ENCODE data around the gene BTBD9. TPM values are rescaled to one million over a fixed set of nuclear protein-coding genes. Genes with fewer than 3 reads are reported as not detected.
"Not testable (repeated sequence)": the region's sequence is repeated elsewhere in the genome, so short reads cannot be mapped to it uniquely, and the experiment has no call there.

The BTBD9 gene
- total RNA-seq, 2 donors from 2014 or later = 26.1 to 31.3 TPM

DNA sequence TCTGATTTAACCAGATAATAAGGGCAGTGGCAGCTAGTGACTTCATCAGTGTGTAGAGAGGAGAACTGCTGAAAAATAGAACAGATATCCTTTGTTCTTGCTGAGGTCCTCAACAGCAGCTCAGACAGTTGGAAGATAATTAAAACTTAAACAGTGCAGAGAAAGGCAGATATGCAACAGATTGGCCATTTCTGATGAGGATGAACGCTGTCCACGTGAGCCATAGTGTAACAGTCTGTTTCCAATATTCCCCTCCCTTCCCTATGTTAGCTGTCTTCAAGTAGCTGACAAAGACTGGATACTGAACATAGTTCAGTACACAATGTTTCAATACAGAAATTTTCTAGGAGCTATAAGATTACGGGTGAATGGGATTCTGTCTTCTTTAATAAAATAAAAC is 291.4 kb downstream of the BTBD9 start:
- ATAC-seq (no peak), DNase-seq (no peak)
- intact Hi-C loops (cut with DNase I, micrococcal nuclease) = no loop called here

DNA sequence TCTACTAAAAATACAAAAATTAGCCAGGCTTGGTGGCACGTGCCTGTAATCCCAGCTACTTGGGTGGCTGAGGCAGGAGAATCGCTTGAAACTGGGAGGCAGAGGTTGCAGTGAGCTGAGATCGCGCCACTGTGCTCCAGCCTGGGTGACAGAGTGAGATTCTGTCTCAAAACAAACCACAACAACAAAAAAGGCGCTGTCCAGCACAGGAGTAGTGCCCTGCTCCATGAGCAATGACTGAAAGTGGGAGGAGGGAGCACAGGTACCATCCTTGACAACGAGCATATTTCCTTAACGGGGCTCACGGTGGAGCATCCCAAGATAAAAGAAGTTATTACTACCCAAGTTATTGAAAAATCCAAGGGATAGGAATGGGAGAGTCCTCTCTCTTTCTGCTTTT is 291.9 kb downstream of the BTBD9 start:
- DNase-seq; ATAC-seq; intact Hi-C loops (cut with DNase I, micrococcal nuclease): not testable (repeated sequence)

DNA sequence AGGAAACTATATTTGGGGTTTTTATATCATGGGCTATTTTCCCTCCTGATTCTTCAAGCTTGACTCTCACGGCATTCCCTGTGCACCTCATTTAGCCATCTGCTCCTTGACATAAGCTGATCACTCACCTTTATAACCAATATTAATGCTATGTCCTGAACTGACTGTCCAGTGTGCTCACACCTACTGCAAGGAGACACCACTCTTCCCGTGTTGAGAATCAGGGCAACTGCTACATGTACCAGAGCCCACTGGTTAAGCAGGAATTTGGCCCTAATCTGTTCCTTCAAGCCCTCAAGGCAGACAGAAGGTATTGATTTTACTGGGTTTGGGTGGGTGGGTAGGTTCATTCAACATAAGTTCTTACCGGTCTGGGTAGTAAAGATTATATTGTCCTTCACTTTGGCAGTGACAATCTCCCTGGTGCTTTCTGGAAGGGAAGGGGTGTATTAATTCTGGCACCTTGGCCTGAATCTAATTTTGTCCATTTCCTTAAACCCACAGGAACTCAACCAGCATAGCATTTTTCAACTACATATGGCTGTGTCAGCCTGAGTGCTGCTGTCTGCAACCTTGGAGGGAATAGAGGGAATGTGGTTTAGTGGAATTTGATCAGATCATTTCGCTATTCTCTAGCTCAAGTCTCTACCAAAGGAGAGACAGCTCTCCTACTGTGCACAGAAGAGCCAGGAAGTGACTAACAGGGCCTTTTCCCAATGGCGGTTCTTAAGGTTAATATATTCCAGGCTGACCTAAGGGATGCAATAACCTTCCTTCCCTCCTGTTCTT is 293.2 kb downstream of the BTBD9 start:
- DNase-seq (no peak), ATAC-seq (no peak)
- intact Hi-C loops (cut with DNase I, micrococcal nuclease) = no loop called here

GRCh38 chr6:38345586-38345985 is 294.1 kb downstream of the BTBD9 start:
- ATAC-seq = no peak
- intact Hi-C loops (cut with DNase I, micrococcal nuclease) = no loop called here
- no peak for DNase-seq

DNA sequence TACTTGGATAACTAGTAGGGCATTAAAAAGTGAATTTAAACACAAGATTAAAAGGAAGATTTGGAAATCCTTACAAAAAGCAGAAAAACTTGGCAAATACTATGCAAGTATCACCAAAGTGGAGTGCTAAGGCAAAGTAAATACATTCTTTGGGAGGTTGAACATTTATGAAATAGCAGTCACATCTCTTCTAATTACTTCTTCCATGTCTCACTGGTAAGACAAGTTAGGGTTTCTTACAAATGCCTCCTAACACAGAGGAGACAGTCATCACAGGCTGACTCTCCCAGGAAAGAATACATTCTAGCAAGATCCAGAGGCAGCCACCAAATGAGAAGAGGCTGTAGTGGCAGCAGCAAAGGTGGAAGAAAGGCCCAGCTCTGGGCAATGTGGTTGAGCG is 298.2 kb downstream of the BTBD9 start:
- DNase-seq (no peak), ATAC-seq (no peak)
- intact Hi-C loops (cut with DNase I, micrococcal nuclease) = no loop called here

DNA sequence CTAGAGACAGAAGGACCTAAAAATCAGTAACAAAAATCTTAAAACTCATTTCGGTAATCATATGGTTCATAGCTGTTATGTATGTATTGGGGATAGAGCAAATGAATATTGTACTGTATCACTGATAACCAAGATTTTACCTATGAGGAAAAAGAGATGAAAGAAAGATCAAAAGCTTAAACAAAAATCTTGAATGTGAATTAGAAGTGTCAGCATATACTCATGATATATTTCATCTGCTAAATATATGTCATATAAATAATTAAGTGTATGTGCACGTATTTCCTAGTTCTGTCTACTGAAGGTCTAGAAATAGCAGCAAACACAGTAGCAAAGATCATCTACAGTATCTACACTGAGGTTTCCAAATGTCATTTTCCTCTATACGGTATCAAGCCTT is 299.8 kb downstream of the BTBD9 start:
- DNase-seq (no peak), ATAC-seq (no peak)
- intact Hi-C loops (cut with DNase I, micrococcal nuclease) = no loop called here

DNA sequence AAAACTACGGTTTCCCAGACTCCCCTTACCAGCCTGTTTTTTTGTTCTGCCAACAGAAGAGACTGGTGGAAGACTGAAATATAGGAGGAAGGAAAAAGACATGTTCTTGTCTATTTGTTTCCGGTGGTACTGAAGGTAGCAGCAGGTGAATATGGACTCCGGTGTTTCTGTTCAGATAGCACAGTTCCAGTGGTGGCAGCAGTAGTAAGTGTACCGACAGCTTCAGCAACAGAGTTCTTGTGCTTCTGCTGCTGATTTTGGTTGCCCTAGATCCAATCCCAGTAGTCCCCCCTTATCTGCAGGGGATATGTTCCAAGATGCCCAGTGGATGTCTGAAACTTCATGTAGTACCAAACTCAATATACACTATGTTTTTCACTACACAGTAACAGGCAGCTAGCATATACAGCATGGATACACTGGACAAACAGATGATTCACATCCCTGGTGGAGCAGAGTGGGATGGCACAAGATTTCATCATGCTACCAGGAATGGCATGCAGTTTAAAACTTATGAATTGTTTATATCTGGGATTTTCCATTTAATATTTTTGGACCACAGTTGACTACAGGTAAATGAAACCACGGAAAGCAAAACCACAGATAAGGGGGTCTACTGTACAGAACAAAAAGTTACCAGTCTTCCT is 301.8 kb downstream of the BTBD9 start:
- no peak for ATAC-seq
- intact Hi-C loops (cut with DNase I, micrococcal nuclease) = no loop called here
- no peak for DNase-seq

DNA sequence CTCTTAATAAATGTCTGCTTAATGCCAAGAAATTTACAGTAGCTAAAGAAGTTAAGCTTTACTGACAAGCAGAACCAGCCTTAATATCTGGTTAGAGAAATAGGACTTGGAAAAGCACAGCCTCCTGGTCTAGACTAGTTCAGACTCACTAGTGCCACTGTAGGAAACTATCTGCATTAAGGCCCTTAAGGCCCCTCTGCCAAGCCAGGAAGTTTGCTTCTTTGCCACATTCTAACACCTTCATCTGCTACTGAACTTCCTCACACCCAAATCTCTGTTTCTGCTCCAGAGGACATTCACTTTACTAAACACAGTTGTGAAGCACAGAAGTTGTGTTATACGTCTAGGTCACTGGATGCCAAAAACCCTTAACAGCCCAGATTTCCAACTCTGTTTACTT is 302.8 kb downstream of the BTBD9 start:
- no peak for DNase-seq
- ATAC-seq = no peak
- intact Hi-C loops (cut with DNase I, micrococcal nuclease) = no loop called here

DNA sequence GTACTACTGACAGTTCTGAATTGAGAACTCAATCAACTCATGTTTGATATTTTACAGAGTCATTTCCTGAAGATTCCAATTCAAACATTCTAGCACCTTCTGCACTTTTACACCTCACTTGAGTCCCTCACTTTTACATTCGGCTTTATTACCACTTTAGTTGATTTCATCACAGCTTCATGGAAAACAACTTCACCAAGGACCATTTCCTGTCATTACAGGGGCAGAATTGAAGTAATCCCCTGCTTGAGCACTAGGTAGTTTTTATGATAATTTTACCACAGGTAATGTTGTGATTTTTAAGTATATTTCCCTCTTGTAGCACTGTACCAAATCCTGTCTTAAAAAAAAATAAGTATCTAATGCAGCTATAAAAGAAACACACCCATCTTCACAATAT is 312.9 kb downstream of the BTBD9 start:
- ATAC-seq (no peak), DNase-seq (no peak)
- intact Hi-C loops (cut with DNase I, micrococcal nuclease) = no loop called here

GRCh38 chr6:38323216-38323615 is 316.5 kb downstream of the BTBD9 start:
- ATAC-seq (no peak), DNase-seq (no peak)
- intact Hi-C loops (cut with DNase I, micrococcal nuclease) = no loop called here

DNA sequence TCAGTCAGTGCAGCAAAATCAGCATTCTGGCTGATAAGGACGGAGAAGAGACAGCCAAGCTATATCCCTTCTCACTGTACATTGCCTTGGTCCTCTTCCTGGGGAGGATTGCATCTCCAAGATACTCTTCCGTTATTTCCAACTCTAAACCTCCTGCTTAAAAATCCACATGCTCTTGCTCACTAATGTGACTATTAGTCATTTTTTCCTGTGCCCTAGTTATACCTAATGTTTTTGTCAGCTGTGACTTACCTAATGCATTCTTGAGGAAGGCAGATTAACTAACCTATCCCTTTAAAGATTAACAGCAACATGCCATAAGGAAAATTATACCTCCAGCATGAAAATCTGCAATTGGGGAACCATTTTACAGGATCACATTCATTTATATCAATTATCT is 317.6 kb downstream of the BTBD9 start:
- ATAC-seq = no peak
- no peak for DNase-seq
- intact Hi-C loops (cut with DNase I, micrococcal nuclease) = no loop called here

- DNase-seq = no peak
- ATAC-seq = no peak
- intact Hi-C loops (cut with DNase I, micrococcal nuclease) = no loop called here
Observed at GRCh38 chr6:38320843-38321242, 318.9 kb downstream of the BTBD9 start.

DNA sequence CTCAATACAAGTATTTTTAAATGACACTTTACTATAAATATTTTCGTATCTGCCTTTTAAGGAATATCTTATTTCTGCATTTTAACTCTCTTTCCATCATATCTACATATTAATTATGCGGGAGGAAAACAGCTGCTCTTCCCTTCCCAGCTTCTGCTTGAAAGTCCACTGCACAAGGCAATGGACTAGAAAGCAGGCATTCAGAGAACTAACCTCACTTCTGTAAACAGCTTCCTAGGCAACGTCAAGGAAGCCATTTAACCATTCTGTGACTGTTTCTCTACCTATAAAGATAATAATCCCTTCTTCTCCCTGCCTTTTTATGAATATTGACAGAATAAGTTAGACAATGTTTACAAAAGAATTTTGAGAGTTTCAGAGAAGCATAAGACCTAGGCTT is 319.4 kb downstream of the BTBD9 start:
- intact Hi-C loops (cut with DNase I, micrococcal nuclease) = no loop called here
- DNase-seq = no peak
- ATAC-seq = no peak

DNA sequence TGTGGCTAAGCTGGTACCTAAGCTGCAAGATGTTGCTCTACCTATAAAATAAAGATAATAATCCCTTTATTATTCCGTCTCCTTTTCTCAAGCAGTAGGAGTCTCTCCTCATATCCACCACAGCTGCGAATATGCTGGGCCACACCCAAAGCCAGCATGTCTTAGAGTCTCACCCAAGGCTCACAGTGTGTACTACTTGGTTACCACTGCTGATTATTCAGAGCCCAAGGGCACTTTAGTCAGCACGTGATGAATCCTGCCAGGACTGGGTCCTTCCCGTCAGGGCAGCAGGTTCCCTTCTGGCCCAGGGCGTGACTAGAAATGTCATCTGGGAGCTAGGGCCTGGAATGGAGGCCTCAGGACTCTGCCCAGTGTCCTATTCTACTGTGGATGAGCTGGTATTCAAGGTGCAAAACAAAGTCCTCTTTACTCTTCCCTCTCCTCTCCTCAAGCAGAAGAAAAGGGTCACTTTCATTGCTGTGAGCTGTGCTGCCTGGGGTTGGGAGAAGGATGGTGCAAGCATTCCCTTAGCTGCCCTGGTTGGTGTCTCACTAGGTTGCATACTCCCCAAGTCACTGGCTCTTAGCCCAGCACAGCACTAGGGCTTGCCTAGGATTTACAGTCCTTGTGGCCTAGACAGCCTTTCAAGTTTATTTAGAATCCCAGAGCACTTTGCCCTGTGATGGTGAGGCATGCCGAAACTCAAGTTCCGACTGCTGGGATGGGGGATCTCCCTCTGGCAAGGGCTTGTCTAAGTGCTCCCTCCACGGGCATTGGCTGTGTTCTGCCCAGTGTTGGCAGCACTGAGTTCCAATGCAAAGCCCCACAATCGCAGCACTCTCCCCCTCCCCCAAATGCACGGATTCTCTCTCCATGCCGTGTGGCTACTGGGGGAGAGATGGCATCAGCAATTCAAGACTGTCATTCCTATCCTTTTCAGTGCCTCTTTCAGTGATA is 320.2 kb downstream of the BTBD9 start:
- no peak for DNase-seq
- intact Hi-C loops (cut with DNase I, micrococcal nuclease) = no loop called here
- no peak for ATAC-seq

- intact Hi-C loops (cut with DNase I, micrococcal nuclease) = no loop called here
- DNase-seq (no peak), ATAC-seq (no peak)
Observed at GRCh38 chr6:38316099-38316868, 323.4 kb downstream of the BTBD9 start.

DNA sequence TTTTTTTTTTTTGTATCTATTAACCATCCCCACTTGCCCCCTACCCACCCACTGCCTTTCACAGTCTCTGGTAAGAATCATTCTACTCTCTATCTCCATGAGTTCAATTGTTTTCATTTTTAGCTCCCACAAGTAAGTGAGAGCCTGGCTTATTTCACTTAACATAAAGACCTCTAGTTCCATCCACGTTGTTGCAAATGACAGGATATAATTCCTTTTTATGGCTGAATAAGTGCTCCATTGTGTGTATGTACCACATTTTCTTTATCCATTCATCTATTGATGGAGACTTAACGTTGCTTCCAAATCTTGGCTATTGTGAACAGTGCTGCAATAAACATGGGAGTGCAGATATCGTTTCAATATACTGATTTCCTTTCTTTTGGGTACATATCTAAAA is 328.5 kb downstream of the BTBD9 start:
- ATAC-seq (no peak), DNase-seq (no peak)
- intact Hi-C loops (cut with DNase I, micrococcal nuclease) = no loop called here

GRCh38 chr6:38310061-38310460 is 329.7 kb downstream of the BTBD9 start:
- DNase-seq = no peak
- no peak for ATAC-seq
- intact Hi-C loops (cut with DNase I, micrococcal nuclease) = no loop called here

DNA sequence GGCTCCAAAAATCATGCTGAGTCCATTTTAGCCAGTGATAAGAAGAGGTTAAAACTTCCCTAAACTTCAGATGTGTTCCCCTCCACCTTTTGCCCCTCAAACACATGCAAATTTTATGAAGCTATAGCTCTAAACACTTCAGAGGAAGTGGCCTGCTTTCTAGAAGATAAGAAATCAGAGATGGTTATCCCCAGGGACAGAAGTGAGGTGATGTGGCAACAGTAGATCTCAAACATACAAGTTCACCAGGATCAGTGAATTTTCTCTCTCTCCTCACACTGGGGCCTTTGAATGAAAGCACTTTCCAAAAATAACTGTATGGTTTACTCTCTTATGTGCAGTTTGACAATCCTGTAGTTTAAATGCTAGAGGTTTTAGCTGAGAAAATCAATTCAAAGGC is 332.0 kb downstream of the BTBD9 start:
- ATAC-seq = no peak
- DNase-seq = no peak
- intact Hi-C loops (cut with DNase I, micrococcal nuclease) = no loop called here

- no peak for ATAC-seq
- no peak for DNase-seq
- intact Hi-C loops (cut with DNase I, micrococcal nuclease) = no loop called here
Observed at GRCh38 chr6:38306931-38307330, 332.8 kb downstream of the BTBD9 start.

Data from left colon (tissue), 2 donors.